B cell (primary cell): ENCODE measurements around the gene ZNF691.

Experiments used
- EZH2 ChIP-seq: IDR thresholded peaks from 2 replicates; pipeline ENCODE4 v1.6.1; 2012; ENCODE audit warnings: borderline replicate concordance, low read depth, mild to moderate bottlenecking, moderate library complexity, low read length; ENCODE audit not compliant: insufficient read depth, poor library complexity, severe bottlenecking
- TF ChIP-seq, protein P1 (sequence below): fragments of 200-600 bp; IDR thresholded peaks from one replicate; pipeline ENCODE4 v1.8.0; 2022; ENCODE audit warnings: antibody characterized with exemption, mild to moderate bottlenecking

DNA sequence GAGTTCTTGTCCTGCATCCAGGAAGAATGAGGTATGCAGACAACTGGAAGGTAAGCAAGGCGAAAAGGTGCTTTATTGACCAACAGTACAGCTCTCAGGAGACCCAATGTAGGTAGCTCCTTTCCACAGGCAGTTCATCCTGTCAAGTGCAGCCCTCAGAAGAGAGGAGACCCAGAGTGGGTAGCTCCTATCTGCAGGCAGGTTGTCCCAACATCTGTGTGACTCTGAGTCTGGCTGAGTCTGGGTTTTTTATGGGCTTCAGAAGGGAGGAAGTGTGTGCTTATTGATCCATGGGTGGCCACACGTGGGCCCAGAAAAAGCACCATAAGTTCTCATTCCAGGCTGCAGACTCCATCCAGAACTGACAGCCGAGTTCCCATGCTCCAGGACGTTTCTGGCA lies 34.0 kb downstream of the ZNF691 start:
- TF ChIP-seq, protein P1, sequence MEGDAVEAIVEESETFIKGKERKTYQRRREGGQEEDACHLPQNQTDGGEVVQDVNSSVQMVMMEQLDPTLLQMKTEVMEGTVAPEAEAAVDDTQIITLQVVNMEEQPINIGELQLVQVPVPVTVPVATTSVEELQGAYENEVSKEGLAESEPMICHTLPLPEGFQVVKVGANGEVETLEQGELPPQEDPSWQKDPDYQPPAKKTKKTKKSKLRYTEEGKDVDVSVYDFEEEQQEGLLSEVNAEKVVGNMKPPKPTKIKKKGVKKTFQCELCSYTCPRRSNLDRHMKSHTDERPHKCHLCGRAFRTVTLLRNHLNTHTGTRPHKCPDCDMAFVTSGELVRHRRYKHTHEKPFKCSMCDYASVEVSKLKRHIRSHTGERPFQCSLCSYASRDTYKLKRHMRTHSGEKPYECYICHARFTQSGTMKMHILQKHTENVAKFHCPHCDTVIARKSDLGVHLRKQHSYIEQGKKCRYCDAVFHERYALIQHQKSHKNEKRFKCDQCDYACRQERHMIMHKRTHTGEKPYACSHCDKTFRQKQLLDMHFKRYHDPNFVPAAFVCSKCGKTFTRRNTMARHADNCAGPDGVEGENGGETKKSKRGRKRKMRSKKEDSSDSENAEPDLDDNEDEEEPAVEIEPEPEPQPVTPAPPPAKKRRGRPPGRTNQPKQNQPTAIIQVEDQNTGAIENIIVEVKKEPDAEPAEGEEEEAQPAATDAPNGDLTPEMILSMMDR, result no peak
- no peak for TF ChIP-seq EZH2
